ENCODE results near the gene COX8A. TPM values are rescaled to one million over a fixed set of nuclear protein-coding genes. Genes with fewer than 3 reads are reported as not detected.

The COX8A gene
- total and polyA plus RNA-seq, 7 donors: 419 to 1,691 (median 659) TPM

GRCh38 chr11:63945477-63946163, 28.8 kb upstream of the COX8A start:
- Histone ChIP-seq H3K4me3 (peak overlapping the region in 1 of 4 donors; percentile 11), H3K9me3 (no peaks in the 10 kb centered on the region), H3K27me3 (no peaks in the 10 kb centered on the region), H3K36me3 (peaks cover 0 to 31% (median 6%) of the 10 kb centered on the region in 4 donors), H3K4me1 (peaks cover 0 to 22% (median 15%) of the 10 kb centered on the region in 4 donors), H3K27ac (peak overlapping the region; percentile 74 to 81 (median 78))
- intact Hi-C loops (cut with DNase I): loop anchor here (1.0 to 2.0 kb wide), 2 partner anchors 108 to 273 kb away; no protein-coding TSS in a partner anchor
- peak; percentile 90 for DNase-seq
- peak; percentile 79 to 90 (median 88) for TF ChIP-seq CTCF (IDR thresholded peaks at IDR 0.05)
- TF ChIP-seq POLR2AphosphoS5 (IDR thresholded peaks at IDR 0.05): peak in 1 of 4 donors; percentile 45
- no peak for TF ChIP-seq POLR2A (IDR thresholded peaks at IDR 0.05)
- WGBS, 2 donors: 41 to 56% methylated on average over 14 of the region's 14 CpGs

DNA sequence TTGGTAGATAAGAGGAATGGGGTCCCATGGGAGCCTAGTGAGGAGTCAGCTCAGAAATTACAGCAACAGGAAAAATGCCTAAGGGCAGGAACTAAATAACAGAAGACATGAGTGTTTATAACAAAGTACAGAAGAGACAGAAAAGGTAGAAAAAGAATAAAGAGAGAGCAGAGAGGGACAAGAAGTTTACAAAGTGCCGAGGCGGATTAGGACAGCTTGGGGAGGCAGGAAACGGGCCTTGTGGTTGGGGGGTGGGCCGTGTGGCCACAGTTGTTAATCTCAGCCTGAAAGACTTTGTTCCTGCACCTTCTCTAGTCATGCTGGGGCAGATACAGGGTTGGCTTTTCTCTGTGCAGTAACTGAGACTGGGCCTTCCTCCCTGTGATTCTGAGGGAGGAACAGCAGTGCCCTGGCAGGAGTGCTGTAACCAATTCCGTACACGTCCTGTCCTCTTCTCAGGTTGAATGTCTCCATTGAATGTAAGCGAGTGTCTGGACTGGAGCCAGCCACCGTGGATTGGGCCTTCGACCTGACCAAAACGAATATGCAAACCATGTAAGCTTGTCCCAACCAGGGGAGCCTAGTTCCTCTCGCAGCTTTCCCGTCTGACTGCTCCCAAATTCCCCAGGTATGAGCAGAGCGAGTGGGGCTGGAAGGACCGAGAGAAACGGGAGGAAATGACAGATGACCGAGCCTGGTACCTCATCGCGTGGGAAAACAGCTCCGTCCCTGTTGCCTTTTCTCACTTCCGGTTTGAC, 22.5 kb upstream of the COX8A start:
- DNase-seq: no peak
- intact Hi-C loops (cut with DNase I): loop anchor here (2.0 kb wide), 1 partner anchor 19 kb away; no protein-coding TSS in a partner anchor
- H3K4me3 ChIP-seq: no peak overlapping the region
- H3K9me3 ChIP-seq: no peaks in the 10 kb centered on the region
- H3K27ac ChIP-seq: no peak overlapping the region
- TF ChIP-seq POLR2AphosphoS5 (IDR thresholded peaks at IDR 0.05) (no peak), CTCF (IDR thresholded peaks at IDR 0.05) (no peak), POLR2A (IDR thresholded peaks at IDR 0.05) (no peak), EP300 (IDR thresholded peaks at IDR 0.05) (no peak)
- H3K27me3 ChIP-seq: no peaks in the 10 kb centered on the region
- 71 to 84% methylated on average over 20 of the region's 20 CpGs for WGBS, 2 donors
- H3K4me1 ChIP-seq: no peaks in the 10 kb centered on the region
- H3K36me3 ChIP-seq: peaks cover 0 to 61% (median 19%) of the 10 kb centered on the region in 4 donors

DNA sequence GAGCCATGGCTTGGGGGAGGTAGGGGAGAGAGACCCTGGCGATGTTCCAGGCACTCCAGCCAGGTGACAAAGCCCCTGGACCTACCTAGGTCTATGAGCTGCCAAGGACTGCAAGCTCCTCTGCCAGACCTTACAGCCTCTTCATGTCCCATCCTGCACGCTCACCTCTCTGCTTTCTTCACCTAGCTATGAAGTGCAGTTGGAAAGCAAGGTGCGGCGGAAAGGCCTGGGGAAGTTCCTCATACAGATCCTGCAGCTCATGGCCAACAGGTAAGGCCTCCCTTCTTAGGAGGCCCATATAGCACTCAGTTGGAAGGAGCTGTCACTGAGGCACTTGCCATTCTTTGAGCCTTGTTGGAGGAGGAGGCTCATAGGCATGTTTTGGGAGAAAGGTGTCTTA, 21.9 kb upstream of the COX8A start:
- no peak overlapping the region for H3K4me3 ChIP-seq
- DNase-seq: no peak
- H3K9me3 ChIP-seq: no peaks in the 10 kb centered on the region
- WGBS, 2 donors: 96 to 97% methylated on average over 4 of the region's 4 CpGs
- H3K27ac ChIP-seq: no peak overlapping the region
- intact Hi-C loops (cut with DNase I): loop anchor here (2.0 kb wide), 1 partner anchor 18 kb away; no protein-coding TSS in a partner anchor
- peaks cover 0 to 55% (median 19%) of the 10 kb centered on the region in 4 donors for H3K36me3 ChIP-seq
- no peaks in the 10 kb centered on the region for H3K27me3 ChIP-seq
- TF ChIP-seq POLR2A (IDR thresholded peaks at IDR 0.05) (no peak), POLR2AphosphoS5 (IDR thresholded peaks at IDR 0.05) (no peak), CTCF (IDR thresholded peaks at IDR 0.05) (no peak), EP300 (IDR thresholded peaks at IDR 0.05) (no peak)
- H3K4me1 ChIP-seq: no peaks in the 10 kb centered on the region

- Histone ChIP-seq H3K27me3 (peaks cover 0 to 6% (median 0%) of the 10 kb centered on the region in 3 donors), H3K4me1 (peaks cover 0 to 4% (median 0%) of the 10 kb centered on the region in 4 donors), H3K27ac (no peak overlapping the region), H3K9me3 (no peaks in the 10 kb centered on the region), H3K36me3 (peaks cover 0 to 33% (median 16%) of the 10 kb centered on the region in 4 donors), H3K4me3 (no peak overlapping the region)
- TF ChIP-seq CTCF (IDR thresholded peaks at IDR 0.05) (no peak), EP300 (IDR thresholded peaks at IDR 0.05) (no peak), POLR2A (IDR thresholded peaks at IDR 0.05) (no peak), POLR2AphosphoS5 (IDR thresholded peaks at IDR 0.05) (no peak)
- DNase-seq: no peak
- intact Hi-C loops (cut with DNase I): no loop called here
- 55 to 79% methylated on average over 5 of the region's 5 CpGs for WGBS, 2 donors
Measured at GRCh38 chr11:63958008-63958407, 16.4 kb upstream of the COX8A start.

All from sigmoid colon (tissue), 7 donors.